Measurements from ENCODE around the gene NTN3.
"Not testable (repeated sequence)": the region's sequence is repeated elsewhere in the genome, so short reads cannot be mapped to it uniquely, and the experiment has no call there.

Gene NTN3

GRCh38 chr16:2478279-2478678, 7.2 kb downstream of the NTN3 start:
- DNase-seq (ENCODE audit: low read depth in 2 of 2, low spot score in 1 of 2), result no peak

- not testable (repeated sequence) for DNase-seq (ENCODE audit: low read depth in 2 of 2, low spot score in 1 of 2)
These were observed 8.9 kb downstream of the NTN3 start for GRCh38 chr16:2479996-2480395.

GRCh38 chr16:2480948-2481347, 9.9 kb downstream of the NTN3 start:
- DNase-seq (ENCODE audit: low read depth in 2 of 2, low spot score in 1 of 2), result no peak

GRCh38 chr16:2481676-2482075, 10.6 kb downstream of the NTN3 start:
- DNase-seq (ENCODE audit: low read depth in 2 of 2, low spot score in 1 of 2), result no peak

- DNase-seq (ENCODE audit: low read depth in 2 of 2, low spot score in 1 of 2), result no peak
These were observed 11.2 kb downstream of the NTN3 start for GRCh38 chr16:2482249-2482648.

GRCh38 chr16:2482708-2483534, 11.8 kb downstream of the NTN3 start:
- DNase-seq (ENCODE audit: low read depth in 2 of 2, low spot score in 1 of 2), result no peak

DNA sequence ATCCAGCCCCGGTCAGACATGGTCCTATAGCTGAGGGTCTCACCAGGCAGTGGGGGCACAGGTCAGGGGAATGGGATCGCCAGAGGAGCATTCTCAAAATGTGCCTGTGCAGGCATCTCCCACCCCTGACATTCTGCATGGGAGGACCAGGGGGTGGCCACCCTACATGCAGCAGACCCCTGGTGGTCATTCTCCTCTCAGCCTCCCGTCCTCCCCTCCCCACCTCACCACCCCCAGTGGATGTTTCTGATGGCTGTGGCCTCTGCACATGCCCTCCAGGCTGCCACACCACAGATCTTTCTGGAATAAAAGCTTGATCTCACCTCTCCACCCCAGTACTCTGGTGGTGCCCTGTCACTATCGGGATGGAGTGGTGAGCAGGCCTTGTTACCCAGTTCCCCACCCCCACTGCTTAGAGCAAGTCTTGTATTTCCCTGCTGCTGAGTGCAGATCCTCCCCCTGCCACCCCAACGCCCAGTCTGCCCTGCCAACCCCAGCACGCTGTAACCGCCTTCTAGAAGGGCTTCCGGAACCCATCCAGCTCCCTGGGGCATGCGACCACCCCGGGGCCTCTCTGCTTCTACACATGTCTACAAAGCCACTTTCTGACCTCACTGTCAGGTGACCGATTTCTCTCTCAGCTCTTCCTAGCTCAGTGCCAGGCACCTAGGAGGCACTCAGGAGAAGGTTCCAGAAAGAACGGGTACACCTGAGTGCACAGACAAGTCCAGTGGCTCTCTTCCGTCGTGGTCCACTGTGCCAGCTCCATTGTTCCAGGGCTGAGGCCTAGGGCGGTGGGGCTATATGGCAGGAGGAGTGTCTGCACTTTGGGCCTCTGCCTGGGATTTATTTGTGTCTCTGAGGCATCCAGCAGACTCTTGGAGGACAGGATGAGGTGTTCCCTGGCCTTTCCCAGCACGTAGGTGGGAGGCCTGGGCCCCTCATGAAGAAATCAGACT, 13.1 kb downstream of the NTN3 start:
- DNase-seq (ENCODE audit: low read depth in 2 of 2, low spot score in 1 of 2), result no peak

DNA sequence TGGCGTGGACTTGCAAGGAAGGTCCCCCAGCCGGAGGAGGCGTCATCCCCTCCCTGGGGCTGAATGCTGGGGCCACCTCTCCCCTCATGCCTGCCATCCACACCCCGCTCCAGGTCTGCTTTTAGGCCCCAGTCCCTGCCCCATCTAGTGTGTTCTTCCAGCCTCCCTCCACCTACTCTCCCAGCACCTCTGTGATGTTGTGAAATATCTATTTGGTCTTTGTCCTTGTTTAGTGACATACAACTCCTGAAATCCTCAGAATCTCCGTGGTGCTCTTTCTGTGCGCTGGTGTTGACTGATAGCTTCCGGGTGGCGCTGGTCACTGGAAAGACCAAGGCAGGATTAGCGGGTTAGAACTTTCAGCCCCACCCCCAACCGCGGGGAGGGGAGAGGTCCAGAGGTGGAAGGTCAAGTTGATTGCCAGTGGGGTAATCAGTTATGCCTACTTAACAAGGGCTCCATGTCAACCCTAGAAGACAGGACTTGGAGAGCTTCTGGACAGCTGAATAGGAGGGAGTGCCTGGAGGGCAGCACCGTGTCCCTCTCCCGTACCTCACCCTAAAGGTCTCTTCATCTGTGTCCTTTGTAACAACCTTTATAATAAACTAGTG, 13.9 kb downstream of the NTN3 start:
- no peak for DNase-seq (ENCODE audit: low read depth in 2 of 2, low spot score in 1 of 2)

GRCh38 chr16:2485811-2486507, 14.9 kb downstream of the NTN3 start:
- no peak for DNase-seq (ENCODE audit: low read depth in 2 of 2, low spot score in 1 of 2)

- DNase-seq (ENCODE audit: low read depth in 2 of 2, low spot score in 1 of 2), result peak; percentile 53 to 60
These were observed 15.8 kb downstream of the NTN3 start for GRCh38 chr16:2486645-2487516.

GRCh38 chr16:2487517-2487842, 16.4 kb downstream of the NTN3 start:
- DNase-seq (ENCODE audit: low read depth in 2 of 2, low spot score in 1 of 2), result no peak

- DNase-seq (ENCODE audit: low read depth in 2 of 2, low spot score in 1 of 2), result no peak
These were observed 16.9 kb downstream of the NTN3 start for GRCh38 chr16:2487903-2488531.

DNA sequence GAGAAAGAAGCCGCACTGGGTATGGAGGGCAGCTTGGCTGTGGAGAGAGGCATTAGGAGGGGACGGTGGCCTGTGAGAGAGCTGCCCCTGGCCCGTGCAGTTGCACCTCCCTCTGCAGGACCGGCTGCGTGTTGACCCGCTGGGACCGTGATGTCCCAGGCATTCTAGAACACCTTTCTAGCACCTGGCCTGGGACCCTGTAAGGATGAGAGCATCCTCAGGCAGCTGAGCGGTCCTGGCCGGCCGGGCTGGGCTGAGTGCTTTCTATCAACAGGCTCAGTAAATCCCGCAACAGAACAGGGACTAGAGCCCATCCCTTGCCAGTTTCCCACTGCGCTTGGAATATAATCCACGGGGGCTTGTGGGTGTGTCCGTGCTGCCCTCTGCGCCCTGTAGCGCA, 18.5 kb downstream of the NTN3 start:
- DNase-seq (ENCODE audit: low read depth in 2 of 2, low spot score in 1 of 2), result no peak

GRCh38 chr16:2490190-2491105, 19.4 kb downstream of the NTN3 start:
- DNase-seq (ENCODE audit: low read depth in 2 of 2, low spot score in 1 of 2), result no peak

- DNase-seq (ENCODE audit: low read depth in 2 of 2, low spot score in 1 of 2), result no peak
These were observed 21.2 kb downstream of the NTN3 start for GRCh38 chr16:2492292-2492691.

DNA sequence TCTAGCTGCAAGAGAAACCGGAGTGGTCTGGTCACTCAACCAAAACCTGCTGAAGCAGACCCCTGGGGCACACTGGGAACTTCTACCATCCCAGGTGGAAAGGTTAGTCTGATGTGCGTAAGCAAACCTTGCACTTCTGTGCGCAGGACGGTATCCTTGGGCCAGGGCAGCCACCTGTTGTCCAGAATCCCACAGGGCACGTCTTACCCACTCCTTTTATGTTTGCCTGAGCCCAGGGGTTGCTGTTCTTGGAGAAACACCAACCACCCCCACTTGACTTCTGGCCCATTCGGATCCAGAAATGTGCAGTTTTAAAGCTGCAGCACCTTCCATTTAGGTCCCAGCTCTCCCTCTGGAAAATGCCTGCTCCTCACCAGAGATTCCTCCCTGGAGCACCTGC, 22.5 kb downstream of the NTN3 start:
- no peak for DNase-seq (ENCODE audit: low read depth in 2 of 2, low spot score in 1 of 2)

DNA sequence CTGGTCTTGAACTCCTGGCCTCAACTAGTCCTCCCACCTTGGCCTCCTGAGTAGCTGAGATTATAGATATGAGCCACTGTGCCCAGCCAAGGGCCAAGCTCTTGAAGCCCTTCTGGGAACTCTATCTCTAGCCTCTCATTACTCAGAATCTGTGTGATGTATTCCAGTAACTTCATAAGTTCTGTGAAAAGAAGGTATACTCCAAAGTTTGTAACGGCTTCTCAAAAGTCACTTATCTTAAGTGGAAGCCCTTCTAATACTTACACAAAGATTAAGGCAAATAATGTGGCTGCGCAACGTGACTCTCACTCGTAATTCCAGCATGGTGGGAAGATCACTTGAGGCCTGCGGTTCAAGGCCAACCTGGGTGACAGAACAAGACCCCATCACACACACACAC, 23.5 kb downstream of the NTN3 start:
- no peak for DNase-seq (ENCODE audit: low read depth in 2 of 2, low spot score in 1 of 2)

DNA sequence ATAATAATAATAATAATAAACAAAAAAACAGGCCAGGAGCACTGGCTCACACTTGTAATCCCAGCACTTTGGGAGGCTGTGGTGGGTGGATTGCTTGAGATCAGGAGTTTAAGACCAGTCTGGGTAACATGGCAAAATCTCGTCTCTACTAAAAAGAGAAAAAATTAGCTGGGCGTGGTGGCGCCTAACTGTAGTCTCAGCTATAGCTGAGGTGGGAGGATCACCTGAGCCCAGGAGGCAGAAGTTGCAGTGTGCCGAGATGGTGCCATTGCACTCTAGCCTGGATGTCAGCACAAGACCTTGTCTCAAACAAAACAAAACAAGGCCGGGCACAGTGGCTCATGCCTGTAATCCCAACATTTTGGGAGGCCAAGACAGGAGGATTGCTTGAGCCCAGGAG, 23.9 kb downstream of the NTN3 start:
- DNase-seq (ENCODE audit: low read depth in 2 of 2, low spot score in 1 of 2), result no peak

Data from stimulated activated CD8-positive, alpha-beta memory T cell treated with anti-CD3 and anti-CD28 coated beads, Interleukin-4, amount 100 ng/mL, for 1 hour (primary cell).